Measurements from ENCODE around the gene TMTC2.

The TMTC2 gene

GRCh38 chr12:82896277-82896676 is 209.6 kb downstream of the TMTC2 start:
- Mint-ChIP-seq H3K27me3 (no peaks in the 10 kb centered on the region), H3K9me3 (no peaks in the 10 kb centered on the region), H3K4me3 (no peak overlapping the region), H3K36me3 (ENCODE audit: low read depth) (peaks cover 6% of the 10 kb centered on the region), H3K27ac (no peak overlapping the region), H3K4me1 (ENCODE audit: low read depth) (peaks cover 15% of the 10 kb centered on the region)
- intact Hi-C loops (cut with micrococcal nuclease), result no loop called here

- Mint-ChIP-seq H3K4me1 (ENCODE audit: low read depth) (peaks cover 15% of the 10 kb centered on the region), H3K27ac (no peak overlapping the region), H3K9me3 (no peaks in the 10 kb centered on the region), H3K4me3 (no peak overlapping the region), H3K27me3 (no peaks in the 10 kb centered on the region), H3K36me3 (ENCODE audit: low read depth) (peaks cover 6% of the 10 kb centered on the region)
- intact Hi-C loops (cut with micrococcal nuclease), result no loop called here
These were observed 210.3 kb downstream of the TMTC2 start for GRCh38 chr12:82896979-82897378.

- Mint-ChIP-seq H3K27ac (no peak overlapping the region), H3K4me3 (no peak overlapping the region), H3K36me3 (ENCODE audit: low read depth) (peaks cover 6% of the 10 kb centered on the region), H3K27me3 (no peaks in the 10 kb centered on the region), H3K4me1 (ENCODE audit: low read depth) (peaks cover 9% of the 10 kb centered on the region), H3K9me3 (no peaks in the 10 kb centered on the region)
- intact Hi-C loops (cut with micrococcal nuclease), result no loop called here
These were observed 211.7 kb downstream of the TMTC2 start for GRCh38 chr12:82898441-82898840.

GRCh38 chr12:82904219-82904790 is 217.6 kb downstream of the TMTC2 start:
- no peak overlapping the region for H3K27ac Mint-ChIP-seq
- H3K27me3 Mint-ChIP-seq, result no peaks in the 10 kb centered on the region
- H3K4me1 Mint-ChIP-seq (ENCODE audit: low read depth), result no peaks in the 10 kb centered on the region
- peaks cover under 1% of the 10 kb centered on the region for H3K36me3 Mint-ChIP-seq (ENCODE audit: low read depth)
- H3K4me3 Mint-ChIP-seq, result no peak overlapping the region
- no peaks in the 10 kb centered on the region for H3K9me3 Mint-ChIP-seq
- intact Hi-C loops (cut with micrococcal nuclease), result no loop called here

- intact Hi-C loops (cut with micrococcal nuclease), result no loop called here
- H3K4me3 Mint-ChIP-seq, result no peak overlapping the region
These were observed 223.7 kb downstream of the TMTC2 start for GRCh38 chr12:82910246-82910893.

DNA sequence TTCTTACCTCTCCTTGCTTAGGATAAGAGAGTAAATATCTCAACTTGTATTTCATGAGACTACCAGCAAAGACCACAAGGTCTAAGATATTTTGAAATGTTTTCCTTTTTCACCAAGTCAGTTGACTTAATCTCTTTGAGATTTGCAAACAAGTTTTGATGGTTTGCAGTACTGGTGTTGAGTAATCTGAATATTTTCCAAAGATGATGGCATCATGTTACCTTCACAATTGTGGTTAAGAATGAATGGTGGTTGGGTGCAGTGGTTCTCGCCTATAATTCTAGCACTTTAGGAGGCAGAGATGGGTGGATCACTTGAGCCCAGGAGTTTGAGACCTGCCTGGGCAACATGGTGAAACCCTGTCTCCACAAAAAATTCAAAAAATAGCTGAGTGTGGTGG is 225.7 kb downstream of the TMTC2 start:
- no peak overlapping the region for H3K4me3 Mint-ChIP-seq
- intact Hi-C loops (cut with micrococcal nuclease), result no loop called here
- H3K4me1 Mint-ChIP-seq (ENCODE audit: low read depth), result no peaks in the 10 kb centered on the region
- H3K9me3 Mint-ChIP-seq, result no peaks in the 10 kb centered on the region
- no peaks in the 10 kb centered on the region for H3K36me3 Mint-ChIP-seq (ENCODE audit: low read depth)
- H3K27ac Mint-ChIP-seq, result no peak overlapping the region
- no peaks in the 10 kb centered on the region for H3K27me3 Mint-ChIP-seq

More at GRCh38 chr12:82910246-82910893, 223.7 kb downstream of the TMTC2 start:
- Mint-ChIP-seq H3K36me3 (ENCODE audit: low read depth) (no peaks in the 10 kb centered on the region), H3K4me1 (ENCODE audit: low read depth) (no peaks in the 10 kb centered on the region), H3K9me3 (no peaks in the 10 kb centered on the region), H3K27me3 (no peaks in the 10 kb centered on the region), H3K27ac (no peak overlapping the region)

- H3K27ac Mint-ChIP-seq, result peak overlapping the region; percentile 24
- no peaks in the 10 kb centered on the region for H3K4me1 Mint-ChIP-seq (ENCODE audit: low read depth)
- no peak overlapping the region for H3K4me3 Mint-ChIP-seq
- no peaks in the 10 kb centered on the region for H3K27me3 Mint-ChIP-seq
- peaks cover 6% of the 10 kb centered on the region for H3K36me3 Mint-ChIP-seq (ENCODE audit: low read depth)
- intact Hi-C loops (cut with micrococcal nuclease), result no loop called here
- H3K9me3 Mint-ChIP-seq, result no peaks in the 10 kb centered on the region
These were observed 232.8 kb downstream of the TMTC2 start for GRCh38 chr12:82919388-82920054.

DNA sequence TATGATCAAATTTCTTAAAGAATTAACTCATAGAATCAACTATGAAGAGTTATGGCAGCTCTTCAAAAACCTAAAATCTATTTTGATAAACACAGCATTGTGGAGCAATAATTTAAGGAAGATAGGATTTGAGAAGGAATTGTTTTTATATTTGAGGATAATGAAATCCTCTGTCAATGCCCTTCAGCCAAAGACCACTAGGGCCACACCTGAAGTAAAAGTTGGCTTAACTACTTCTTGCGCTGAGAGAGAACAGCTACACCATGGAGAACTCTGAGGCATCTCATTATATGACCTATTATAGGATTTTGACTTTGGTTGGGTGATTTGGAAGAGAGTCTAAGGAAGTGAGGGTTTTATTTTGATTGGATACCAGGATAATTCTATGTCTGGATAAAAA is 237.2 kb downstream of the TMTC2 start:
- intact Hi-C loops (cut with micrococcal nuclease), result no loop called here
- H3K36me3 Mint-ChIP-seq (ENCODE audit: low read depth), result no peaks in the 10 kb centered on the region
- no peak overlapping the region for H3K27ac Mint-ChIP-seq
- no peak overlapping the region for H3K4me3 Mint-ChIP-seq
- H3K27me3 Mint-ChIP-seq, result no peaks in the 10 kb centered on the region
- H3K9me3 Mint-ChIP-seq, result no peaks in the 10 kb centered on the region
- H3K4me1 Mint-ChIP-seq (ENCODE audit: low read depth), result no peaks in the 10 kb centered on the region

DNA sequence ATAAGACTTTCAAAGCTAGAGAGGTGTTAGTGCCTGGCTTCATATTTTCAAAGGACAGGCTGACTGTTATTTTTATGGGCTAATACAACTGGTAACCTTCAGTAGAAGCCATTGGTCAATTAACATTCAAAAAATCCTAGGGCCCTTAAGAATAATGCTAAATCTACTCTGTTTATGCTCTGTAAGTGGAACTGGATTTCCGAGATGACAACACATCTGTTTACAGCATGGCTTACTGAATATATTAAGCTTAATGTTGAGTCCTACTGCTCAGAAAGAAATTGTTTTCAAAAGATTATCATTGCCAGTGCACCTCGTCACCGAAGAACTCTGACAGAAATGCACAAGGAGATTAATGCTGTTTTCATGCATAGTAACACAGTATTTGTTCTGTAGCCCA is 239.9 kb downstream of the TMTC2 start:
- Mint-ChIP-seq H3K4me1 (ENCODE audit: low read depth) (no peaks in the 10 kb centered on the region), H3K36me3 (ENCODE audit: low read depth) (no peaks in the 10 kb centered on the region), H3K9me3 (no peaks in the 10 kb centered on the region), H3K27me3 (no peaks in the 10 kb centered on the region), H3K27ac (no peak overlapping the region), H3K4me3 (no peak overlapping the region)
- intact Hi-C loops (cut with micrococcal nuclease), result no loop called here

GRCh38 chr12:82930301-82930700 is 243.6 kb downstream of the TMTC2 start:
- Mint-ChIP-seq H3K27me3 (no peaks in the 10 kb centered on the region), H3K4me1 (ENCODE audit: low read depth) (no peaks in the 10 kb centered on the region), H3K4me3 (no peak overlapping the region), H3K36me3 (ENCODE audit: low read depth) (peaks cover 7% of the 10 kb centered on the region), H3K9me3 (no peaks in the 10 kb centered on the region), H3K27ac (no peak overlapping the region)
- intact Hi-C loops (cut with micrococcal nuclease), result no loop called here

- Mint-ChIP-seq H3K27ac (no peak overlapping the region), H3K4me3 (no peak overlapping the region), H3K9me3 (no peaks in the 10 kb centered on the region), H3K4me1 (ENCODE audit: low read depth) (no peaks in the 10 kb centered on the region), H3K36me3 (ENCODE audit: low read depth) (peaks cover 7% of the 10 kb centered on the region), H3K27me3 (no peaks in the 10 kb centered on the region)
- intact Hi-C loops (cut with micrococcal nuclease), result no loop called here
These were observed 244.8 kb downstream of the TMTC2 start for GRCh38 chr12:82931349-82932116.

GRCh38 chr12:82937151-82937550 is 250.4 kb downstream of the TMTC2 start:
- Mint-ChIP-seq H3K9me3 (peaks cover 6% of the 10 kb centered on the region), H3K4me1 (ENCODE audit: low read depth) (peaks cover 7% of the 10 kb centered on the region), H3K36me3 (ENCODE audit: low read depth) (peaks cover 16% of the 10 kb centered on the region)

DNA sequence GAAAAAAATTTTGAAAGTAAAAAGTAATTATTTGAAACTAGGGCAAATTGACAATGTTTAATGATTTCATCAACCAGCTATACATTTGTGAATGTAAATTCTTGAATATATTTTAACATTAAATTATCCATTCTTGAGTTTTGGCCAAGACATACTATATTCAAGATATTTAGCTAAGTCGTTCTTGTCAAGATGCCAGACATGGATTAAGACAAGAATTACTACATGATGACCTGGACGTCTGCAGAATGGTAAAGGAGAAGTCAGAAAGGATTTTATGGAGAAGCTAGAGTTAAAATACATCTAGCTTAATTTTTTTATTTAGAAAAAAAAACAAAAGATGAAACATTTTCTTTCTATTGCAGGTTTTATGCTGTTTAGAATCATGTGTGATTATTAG is 255.8 kb downstream of the TMTC2 start:
- Mint-ChIP-seq H3K27me3 (no peaks in the 10 kb centered on the region), H3K27ac (no peak overlapping the region), H3K4me1 (ENCODE audit: low read depth) (peaks cover 7% of the 10 kb centered on the region), H3K9me3 (peaks cover 1% of the 10 kb centered on the region), H3K36me3 (ENCODE audit: low read depth) (peaks cover 14% of the 10 kb centered on the region), H3K4me3 (no peak overlapping the region)
- intact Hi-C loops (cut with micrococcal nuclease), result no loop called here

More at GRCh38 chr12:82937151-82937550, 250.4 kb downstream of the TMTC2 start:
- intact Hi-C loops (cut with micrococcal nuclease), result no loop called here
- H3K4me3 Mint-ChIP-seq, result no peak overlapping the region
- no peaks in the 10 kb centered on the region for H3K27me3 Mint-ChIP-seq
- H3K27ac Mint-ChIP-seq, result no peak overlapping the region

DNA sequence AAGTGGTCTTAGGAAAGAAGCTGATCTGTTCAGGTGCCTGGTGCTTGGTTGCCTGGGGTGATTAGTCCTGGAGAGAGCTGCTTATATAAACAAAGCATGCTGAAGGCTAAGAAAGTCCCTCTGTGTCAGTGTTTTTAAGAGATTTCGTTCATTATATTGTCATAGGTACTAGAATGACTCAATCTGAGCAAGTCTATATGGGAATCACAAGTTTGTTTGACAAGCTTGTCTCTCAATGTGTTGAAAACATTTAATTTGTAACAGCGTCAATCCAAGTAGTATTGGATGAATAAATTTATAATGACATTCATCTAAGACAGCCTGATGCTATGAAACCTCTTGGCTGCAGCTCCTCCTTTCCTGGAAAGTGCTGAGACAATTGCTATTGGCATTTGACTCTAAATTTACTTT is 256.3 kb downstream of the TMTC2 start:
- peaks cover 7% of the 10 kb centered on the region for H3K4me1 Mint-ChIP-seq (ENCODE audit: low read depth)
- intact Hi-C loops (cut with micrococcal nuclease), result no loop called here
- no peak overlapping the region for H3K27ac Mint-ChIP-seq
- no peaks in the 10 kb centered on the region for H3K9me3 Mint-ChIP-seq
- no peaks in the 10 kb centered on the region for H3K27me3 Mint-ChIP-seq
- H3K36me3 Mint-ChIP-seq (ENCODE audit: low read depth), result peaks cover 13% of the 10 kb centered on the region
- no peak overlapping the region for H3K4me3 Mint-ChIP-seq

Data from dendritic cell treated with granulocyte-macrophage colony-stimulating factor and Interleukin-4, amounts not matched to agents 40 ng/mL and 50 ng/mL, for 4 days (primary cell).